ENCODE results near the gene CSPG5.

CSPG5 gene

DNA sequence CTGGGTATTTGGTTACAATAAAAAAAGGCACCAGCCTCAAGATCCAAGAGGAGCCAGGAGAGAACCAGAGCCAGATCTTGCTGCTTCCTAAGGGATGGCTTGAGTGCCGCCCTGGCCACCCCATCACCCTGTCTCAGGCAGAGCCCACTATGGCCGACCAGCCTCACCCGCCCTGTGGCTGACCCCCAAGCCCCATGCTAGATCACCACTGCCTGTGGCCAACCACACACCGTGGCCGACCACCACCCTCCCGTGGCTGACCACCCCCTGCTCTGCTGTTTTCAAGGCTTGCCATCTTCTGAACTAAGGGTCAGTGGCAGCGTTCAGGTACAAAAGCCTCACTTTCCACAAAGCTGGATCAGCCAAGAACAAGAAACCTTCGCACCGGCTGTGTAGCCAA is 12.0 kb downstream of the CSPG5 start:
- ChIA-PET POLR2A (no interaction called here), CTCF (no interaction called here)

DNA sequence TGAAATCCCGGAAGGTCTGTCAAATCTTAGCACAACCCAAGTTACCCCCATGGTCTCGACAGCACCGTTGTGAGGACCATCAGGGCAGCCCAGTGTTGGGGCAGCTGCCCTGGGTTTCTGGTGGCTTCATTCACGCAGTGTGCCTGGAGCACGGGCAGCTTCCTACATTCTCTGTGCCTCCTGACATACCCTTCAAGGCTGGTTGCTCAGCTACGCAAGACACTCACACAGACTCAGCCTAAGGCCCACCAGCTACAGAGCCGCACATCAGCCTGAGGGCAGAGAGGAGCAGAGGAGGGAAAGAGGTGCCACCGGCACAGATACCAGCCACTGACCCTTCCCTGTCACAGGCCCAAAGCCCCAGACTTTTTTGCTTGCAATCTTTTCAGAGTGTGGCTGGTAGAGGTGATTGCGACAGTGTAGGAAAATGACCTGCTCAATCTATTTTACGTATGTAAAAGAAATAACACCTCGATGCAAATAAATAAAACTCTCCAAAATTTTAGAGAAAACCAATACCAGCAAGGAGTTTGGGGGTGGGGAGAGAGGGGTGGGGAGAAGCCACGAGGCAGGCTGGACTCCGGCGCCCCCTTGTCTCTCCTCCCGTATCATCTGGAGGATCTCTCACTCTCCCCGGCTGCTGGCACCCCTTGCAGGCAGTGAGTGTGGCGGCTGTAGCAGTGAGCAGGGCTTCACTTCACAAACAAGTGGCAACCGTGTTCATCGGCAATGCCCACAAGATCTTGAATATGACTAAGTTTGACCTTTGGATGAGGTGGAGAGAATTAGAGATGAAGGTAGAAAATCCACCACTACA is 12.7 kb downstream of the CSPG5 start:
- Histone ChIP-seq H3K4me3 (ENCODE audit: low read depth, low read length) (no peak overlapping the region), H3K4me1 (ENCODE audit: control insufficient read depth, insufficient read depth, low read length) (no peaks in the 10 kb centered on the region), H3K27ac (ENCODE audit: extremely low read depth, low read depth, low read length) (no peak overlapping the region), H3K9me3 (ENCODE audit: control insufficient read depth, insufficient read depth, low read depth, low read length) (no peaks in the 10 kb centered on the region), H3K36me3 (ENCODE audit: control insufficient read depth in 2 of 2, insufficient read depth in 1 of 2, low read length in 2 of 2) (no peaks in the 10 kb centered on the region)
- TF ChIP-seq ZFP69B (tag by site-specific recombination; IDR thresholded peaks at IDR 0.05) (no peak), ZNF621 (tag by site-specific recombination; IDR thresholded peaks at IDR 0.05) (no peak), ZNF596 (tag by site-specific recombination; IDR thresholded peaks at IDR 0.05) (no peak), EGR2 (tag by site-specific recombination; IDR thresholded peaks at IDR 0.05; ENCODE audit: low read depth) (no peak)
- ChIA-PET CTCF (no interaction called here), POLR2A (no interaction called here)

More for the DNA sequence above, 12.0 kb downstream of the CSPG5 start:
- Histone ChIP-seq H3K4me3 (ENCODE audit: low read depth, low read length) (no peak overlapping the region), H3K27ac (ENCODE audit: extremely low read depth, low read depth, low read length) (no peak overlapping the region), H3K36me3 (ENCODE audit: control insufficient read depth in 2 of 2, insufficient read depth in 1 of 2, low read length in 2 of 2) (no peaks in the 10 kb centered on the region), H3K4me1 (ENCODE audit: control insufficient read depth, insufficient read depth, low read length) (no peaks in the 10 kb centered on the region), H3K9me3 (ENCODE audit: control insufficient read depth, insufficient read depth, low read depth, low read length) (no peaks in the 10 kb centered on the region)
- no peak for TF ChIP-seq SCRT1 (tag by site-specific recombination; IDR thresholded peaks at IDR 0.05; ENCODE audit: borderline replicate concordance)
- no peak for TF ChIP-seq ZNF24 (tag by site-specific recombination; IDR thresholded peaks at IDR 0.05)
- no peak for TF ChIP-seq ZNF146 (tag by site-specific recombination; IDR thresholded peaks at IDR 0.05)
- TF ChIP-seq, protein P1, sequence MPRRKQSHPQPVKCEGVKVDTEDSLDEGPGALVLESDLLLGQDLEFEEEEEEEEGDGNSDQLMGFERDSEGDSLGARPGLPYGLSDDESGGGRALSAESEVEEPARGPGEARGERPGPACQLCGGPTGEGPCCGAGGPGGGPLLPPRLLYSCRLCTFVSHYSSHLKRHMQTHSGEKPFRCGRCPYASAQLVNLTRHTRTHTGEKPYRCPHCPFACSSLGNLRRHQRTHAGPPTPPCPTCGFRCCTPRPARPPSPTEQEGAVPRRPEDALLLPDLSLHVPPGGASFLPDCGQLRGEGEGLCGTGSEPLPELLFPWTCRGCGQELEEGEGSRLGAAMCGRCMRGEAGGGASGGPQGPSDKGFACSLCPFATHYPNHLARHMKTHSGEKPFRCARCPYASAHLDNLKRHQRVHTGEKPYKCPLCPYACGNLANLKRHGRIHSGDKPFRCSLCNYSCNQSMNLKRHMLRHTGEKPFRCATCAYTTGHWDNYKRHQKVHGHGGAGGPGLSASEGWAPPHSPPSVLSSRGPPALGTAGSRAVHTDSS (tag by site-specific recombination; IDR thresholded peaks at IDR 0.05): no peak
- no peak for TF ChIP-seq ZXDB (tag by site-specific recombination; IDR thresholded peaks at IDR 0.05)
- TF ChIP-seq ZSCAN23 (tag by site-specific recombination; IDR thresholded peaks at IDR 0.05): no peak
- no peak for TF ChIP-seq BCL11B (tag by site-specific recombination; IDR thresholded peaks at IDR 0.05; ENCODE audit: low read depth)
- TF ChIP-seq ZNF426 (tag by site-specific recombination; IDR thresholded peaks at IDR 0.05): no peak
- TF ChIP-seq ZNF837 (tag by site-specific recombination; IDR thresholded peaks at IDR 0.05): no peak
- TF ChIP-seq ZNF529 (tag by site-specific recombination; IDR thresholded peaks at IDR 0.05; ENCODE audit: insufficient replicate concordance): no peak
- TF ChIP-seq ZNF785 (tag by site-specific recombination; IDR thresholded peaks at IDR 0.05): no peak
- no peak for TF ChIP-seq GLI2 (tag by site-specific recombination; IDR thresholded peaks at IDR 0.05; ENCODE audit: borderline replicate concordance, low read depth)
- no peak for TF ChIP-seq KLF7 (tag by site-specific recombination; IDR thresholded peaks at IDR 0.05; ENCODE audit: borderline replicate concordance)

DNA sequence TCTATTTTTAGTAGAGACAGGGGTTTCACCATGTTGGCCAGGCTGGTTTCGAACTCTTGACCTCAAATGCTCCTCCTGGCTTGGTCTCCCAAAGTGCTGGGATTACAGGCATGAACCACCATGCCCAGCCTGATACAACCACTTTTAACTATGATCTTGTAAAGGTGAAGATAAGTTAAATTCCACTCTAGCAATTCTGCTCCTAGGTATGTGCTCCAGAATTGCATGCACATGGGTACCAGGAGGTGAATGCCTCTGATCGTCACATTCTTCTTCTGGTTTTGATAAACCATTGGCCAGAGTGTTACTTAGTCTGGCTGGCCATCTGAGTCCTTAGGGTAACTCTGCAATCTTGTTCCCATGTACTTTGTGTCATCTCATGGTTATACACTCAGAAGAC is 22.3 kb downstream of the CSPG5 start:
- Histone ChIP-seq H3K27ac (ENCODE audit: extremely low read depth, low read depth, low read length) (no peak overlapping the region), H3K4me3 (ENCODE audit: low read depth, low read length) (no peak overlapping the region), H3K36me3 (ENCODE audit: control insufficient read depth in 2 of 2, insufficient read depth in 1 of 2, low read length in 2 of 2) (no peaks in the 10 kb centered on the region), H3K4me1 (ENCODE audit: control insufficient read depth, insufficient read depth, low read length) (no peaks in the 10 kb centered on the region), H3K9me3 (ENCODE audit: control insufficient read depth, insufficient read depth, low read depth, low read length) (no peaks in the 10 kb centered on the region)
- POLR2A ChIA-PET: no interaction called here
- CTCF ChIA-PET: interaction anchor here (0.6 to 0.7 kb wide), 3 partner anchors 14 to 183 kb away, joined by 3 to 5 read pairs (median 3); no protein-coding TSS in a partner anchor
- TF ChIP-seq, protein P2, sequence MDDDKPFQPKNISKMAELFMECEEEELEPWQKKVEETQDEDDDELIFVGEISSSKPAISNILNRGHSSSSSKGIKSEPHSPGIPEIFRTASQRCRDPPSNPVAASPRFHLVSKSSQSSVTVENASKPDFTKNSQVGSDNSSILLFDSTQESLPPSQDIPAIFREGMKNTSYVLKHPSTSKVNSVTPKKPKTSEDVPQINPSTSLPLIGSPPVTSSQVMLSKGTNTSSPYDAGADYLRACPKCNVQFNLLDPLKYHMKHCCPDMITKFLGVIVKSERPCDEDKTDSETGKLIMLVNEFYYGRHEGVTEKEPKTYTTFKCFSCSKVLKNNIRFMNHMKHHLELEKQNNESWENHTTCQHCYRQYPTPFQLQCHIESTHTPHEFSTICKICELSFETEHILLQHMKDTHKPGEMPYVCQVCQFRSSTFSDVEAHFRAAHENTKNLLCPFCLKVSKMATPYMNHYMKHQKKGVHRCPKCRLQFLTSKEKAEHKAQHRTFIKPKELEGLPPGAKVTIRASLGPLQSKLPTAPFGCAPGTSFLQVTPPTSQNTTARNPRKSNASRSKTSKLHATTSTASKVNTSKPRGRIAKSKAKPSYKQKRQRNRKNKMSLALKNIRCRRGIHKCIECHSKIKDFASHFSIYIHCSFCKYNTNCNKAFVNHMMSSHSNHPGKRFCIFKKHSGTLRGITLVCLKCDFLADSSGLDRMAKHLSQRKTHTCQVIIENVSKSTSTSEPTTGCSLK (tag by site-specific recombination; IDR thresholded peaks at IDR 0.05): no peak
- peak; percentile 98 for TF ChIP-seq ZNF140 (tag by site-specific recombination; IDR thresholded peaks at IDR 0.05)
